Gastrocnemius medialis (tissue), 4 donors: ENCODE data around the gene CMPK2.

Source experiments
- CTCF ChIP-seq, 5 experiments: fragments of 450-650 bp in 3 of 5; fragments of 200-600 bp in 2 of 5; sonication (generic) in 2 of 5; IDR thresholded peaks in 4 of 5; conservative IDR thresholded peaks in 1 of 5; 1 replicate in 4 of 5; 2 replicates in 1 of 5; pipeline ENCODE4 v1.5.1; 2016 to 2019; ENCODE audit warnings: antibody characterized with exemption in 5 of 5, mild to moderate bottlenecking in 3 of 5, moderate library complexity in 3 of 5
- POLR2A ChIP-seq, 2 donors: fragments of 450-650 bp; IDR thresholded peaks; one replicate each; pipeline ENCODE4 v1.6.1; 2017; ENCODE audit warnings: antibody characterized with exemption in 2 of 2, mild to moderate bottlenecking in 2 of 2, moderate library complexity in 2 of 2

GRCh38 chr2:6888724-6889123 is 23.0 kb upstream of the CMPK2 start:
- TF ChIP-seq POLR2A (IDR thresholded peaks at IDR 0.05) (no peak), CTCF (IDR thresholded peaks at IDR 0.05 in 4 of 5, conservative IDR thresholded peaks at IDR 0.05 in 1 of 5) (no peak)
